Endothelial cell (in vitro differentiated cells): Measurements from ENCODE around the gene NELFE. TPM values are rescaled to one million over a fixed set of nuclear protein-coding genes. Genes with fewer than 3 reads are reported as not detected.

ENCODE experiments used
- DNase-seq: peaks from one replicate; pipeline ENCODE4 v3.0.0; 2021; ENCODE audit warnings: low spot score
- H3K27ac Mint-ChIP-seq: one replicate; pipeline ENCODE4 v1.8.0; 2021; ENCODE audit warnings: mixed read lengths, inconsistent platforms; ENCODE audit not compliant: unreplicated experiment
- H3K27me3 Mint-ChIP-seq: one replicate; pipeline ENCODE4 v1.8.0; 2021; ENCODE audit warnings: mild to moderate bottlenecking, moderate library complexity, mixed read lengths, inconsistent platforms; ENCODE audit not compliant: unreplicated experiment
- H3K36me3 Mint-ChIP-seq: one replicate; pipeline ENCODE4 v1.8.0; 2021; ENCODE audit warnings: mild to moderate bottlenecking, low read depth, mixed read lengths, inconsistent platforms; ENCODE audit not compliant: unreplicated experiment
- H3K4me1 Mint-ChIP-seq: one replicate; pipeline ENCODE4 v1.8.0; 2021; ENCODE audit warnings: mild to moderate bottlenecking, mixed read lengths, inconsistent platforms; ENCODE audit not compliant: unreplicated experiment
- H3K4me3 Mint-ChIP-seq: one replicate; pipeline ENCODE4 v1.8.0; 2021; ENCODE audit warnings: mild to moderate bottlenecking, mixed read lengths, inconsistent platforms; ENCODE audit not compliant: unreplicated experiment
- H3K9me3 Mint-ChIP-seq: one replicate; pipeline ENCODE4 v1.8.0; 2021; ENCODE audit warnings: mixed read lengths, inconsistent platforms; ENCODE audit not compliant: unreplicated experiment
- total RNA-seq: library from RNA; stranded (reverse); fragmentation: NEBNext Ultra II Directional; extraction: Animal tissue kit (Norgen Biotek cat#: 25700); gene quantifications from one replicate; pipeline ENCODE4 v1.2.1, GENCODE V29; 2021; ENCODE audit not compliant: unreplicated experiment
- TF ChIP-seq, protein P1 (sequence below): fragments of 200-600 bp; sonication (generic); IDR thresholded peaks from one replicate; pipeline ENCODE4 v1.5.0; 2021; ENCODE audit warnings: antibody characterized with exemption; ENCODE audit not compliant: unreplicated experiment

NELFE gene
- total RNA-seq, 1 donor from 2014 or later, result 47.8 TPM

DNA sequence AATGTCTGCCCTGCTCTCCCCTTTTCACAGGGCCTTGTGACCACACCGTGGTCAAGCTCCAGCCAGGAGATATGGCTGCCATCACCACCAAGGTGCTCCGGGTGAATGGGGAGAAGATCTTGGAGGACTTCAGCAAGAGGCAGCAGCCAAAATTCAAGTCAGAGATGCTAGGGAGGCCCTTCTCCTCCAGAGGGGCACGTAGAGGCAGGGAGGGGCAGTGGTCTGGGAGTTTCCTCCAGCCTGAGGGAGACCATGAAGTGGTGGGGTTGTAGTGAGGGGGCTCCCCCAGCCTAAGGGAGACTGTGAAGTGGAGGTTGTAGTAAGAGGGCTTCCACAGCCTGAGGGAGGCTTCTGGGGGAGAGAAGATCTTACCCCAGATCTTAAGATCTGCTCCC, 9.2 kb upstream of the NELFE start:
- peak overlapping the region; percentile 76 for H3K4me3 Mint-ChIP-seq

DNA sequence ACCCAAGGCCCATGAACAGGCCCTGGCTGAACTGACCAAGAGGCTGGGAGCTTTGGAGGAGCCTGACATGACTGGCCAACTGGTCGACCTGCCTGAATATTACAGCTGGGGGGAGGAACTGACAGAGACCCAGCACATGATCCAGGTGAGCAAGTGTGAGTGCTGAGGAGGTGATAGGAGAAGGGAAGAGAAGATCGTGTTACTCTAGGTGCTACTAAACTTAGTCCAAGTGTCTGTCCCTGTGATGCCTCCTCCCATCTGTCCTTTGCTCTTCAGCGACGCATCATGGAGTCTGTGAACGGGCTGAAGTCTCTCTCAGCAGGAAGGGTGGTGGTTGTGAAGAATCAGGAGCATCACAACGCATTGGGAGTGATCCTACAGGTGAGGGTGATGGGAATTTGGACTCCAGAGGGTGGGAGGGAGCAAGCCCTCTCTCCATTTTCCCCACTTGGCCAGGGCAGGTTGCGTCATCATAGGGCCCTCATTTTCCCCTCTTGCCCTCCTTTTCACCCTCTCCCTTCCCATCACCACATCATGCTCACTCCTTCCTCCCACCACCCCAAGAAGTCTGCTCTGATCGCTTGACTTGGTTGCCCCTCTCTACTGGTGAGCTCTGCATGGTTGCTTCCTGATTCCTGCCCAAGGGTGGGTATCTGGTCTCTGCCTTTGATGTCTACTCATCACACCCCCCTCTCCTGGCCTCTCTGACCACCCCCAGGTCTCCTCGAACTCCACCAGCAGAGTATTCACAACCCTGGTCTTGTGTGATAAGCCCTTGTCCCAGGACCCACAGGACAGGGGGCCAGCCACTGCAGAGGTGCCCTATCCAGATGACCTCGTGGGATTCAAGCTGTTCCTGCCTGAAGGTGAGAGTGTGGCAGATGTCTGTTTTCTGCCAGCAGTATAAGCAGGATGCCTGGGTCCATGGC, 8.5 kb upstream of the NELFE start:
- no peak overlapping the region for H3K27ac Mint-ChIP-seq
- H3K4me1 Mint-ChIP-seq, result no peaks in the 10 kb centered on the region
- H3K27me3 Mint-ChIP-seq, result peaks cover 9% of the 10 kb centered on the region
- peaks cover 35% of the 10 kb centered on the region for H3K36me3 Mint-ChIP-seq
- H3K4me3 Mint-ChIP-seq, result peak overlapping the region; percentile 76
- no peaks in the 10 kb centered on the region for H3K9me3 Mint-ChIP-seq
- TF ChIP-seq, protein P1, sequence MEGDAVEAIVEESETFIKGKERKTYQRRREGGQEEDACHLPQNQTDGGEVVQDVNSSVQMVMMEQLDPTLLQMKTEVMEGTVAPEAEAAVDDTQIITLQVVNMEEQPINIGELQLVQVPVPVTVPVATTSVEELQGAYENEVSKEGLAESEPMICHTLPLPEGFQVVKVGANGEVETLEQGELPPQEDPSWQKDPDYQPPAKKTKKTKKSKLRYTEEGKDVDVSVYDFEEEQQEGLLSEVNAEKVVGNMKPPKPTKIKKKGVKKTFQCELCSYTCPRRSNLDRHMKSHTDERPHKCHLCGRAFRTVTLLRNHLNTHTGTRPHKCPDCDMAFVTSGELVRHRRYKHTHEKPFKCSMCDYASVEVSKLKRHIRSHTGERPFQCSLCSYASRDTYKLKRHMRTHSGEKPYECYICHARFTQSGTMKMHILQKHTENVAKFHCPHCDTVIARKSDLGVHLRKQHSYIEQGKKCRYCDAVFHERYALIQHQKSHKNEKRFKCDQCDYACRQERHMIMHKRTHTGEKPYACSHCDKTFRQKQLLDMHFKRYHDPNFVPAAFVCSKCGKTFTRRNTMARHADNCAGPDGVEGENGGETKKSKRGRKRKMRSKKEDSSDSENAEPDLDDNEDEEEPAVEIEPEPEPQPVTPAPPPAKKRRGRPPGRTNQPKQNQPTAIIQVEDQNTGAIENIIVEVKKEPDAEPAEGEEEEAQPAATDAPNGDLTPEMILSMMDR, result no peak
- DNase-seq, result no peak

More for the DNA sequence above, 9.2 kb upstream of the NELFE start:
- DNase-seq, result no peak
- Mint-ChIP-seq H3K36me3 (peaks cover 32% of the 10 kb centered on the region), H3K9me3 (no peaks in the 10 kb centered on the region), H3K4me1 (peaks cover 4% of the 10 kb centered on the region), H3K27me3 (peaks cover 6% of the 10 kb centered on the region), H3K27ac (no peak overlapping the region)
- TF ChIP-seq, protein P1, result no peak

GRCh38 chr6:31966506-31966905, 7.7 kb upstream of the NELFE start:
- peaks cover 43% of the 10 kb centered on the region for H3K36me3 Mint-ChIP-seq

DNA sequence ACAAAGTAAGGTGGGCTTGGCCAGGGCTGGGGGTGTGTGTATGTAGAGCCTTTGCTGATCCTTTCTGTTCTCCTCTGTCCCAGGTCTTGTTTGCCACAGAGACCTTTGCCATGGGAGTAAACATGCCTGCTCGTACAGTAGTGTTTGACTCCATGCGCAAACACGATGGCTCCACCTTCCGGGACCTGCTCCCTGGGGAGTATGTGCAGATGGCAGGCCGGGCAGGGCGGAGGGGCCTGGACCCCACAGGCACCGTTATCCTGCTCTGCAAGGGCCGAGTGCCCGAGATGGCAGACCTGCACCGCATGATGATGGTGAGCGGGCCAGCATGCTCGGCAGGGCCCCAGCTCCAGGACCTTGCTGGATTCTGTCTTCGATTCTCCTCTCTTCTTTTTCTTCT, 6.9 kb upstream of the NELFE start:
- H3K36me3 Mint-ChIP-seq, result peaks cover 44% of the 10 kb centered on the region
- peaks cover 8% of the 10 kb centered on the region for H3K27me3 Mint-ChIP-seq
- TF ChIP-seq, protein P1, result no peak
- no peak for DNase-seq
- no peak overlapping the region for H3K4me3 Mint-ChIP-seq
- H3K4me1 Mint-ChIP-seq, result no peaks in the 10 kb centered on the region
- H3K27ac Mint-ChIP-seq, result no peak overlapping the region
- no peaks in the 10 kb centered on the region for H3K9me3 Mint-ChIP-seq

More at GRCh38 chr6:31966506-31966905, 7.7 kb upstream of the NELFE start:
- TF ChIP-seq, protein P1, result no peak
- no peak overlapping the region for H3K27ac Mint-ChIP-seq
- DNase-seq, result no peak
- H3K27me3 Mint-ChIP-seq, result peaks cover 6% of the 10 kb centered on the region
- H3K4me3 Mint-ChIP-seq, result no peak overlapping the region
- H3K9me3 Mint-ChIP-seq, result no peaks in the 10 kb centered on the region
- H3K4me1 Mint-ChIP-seq, result no peaks in the 10 kb centered on the region

- Mint-ChIP-seq H3K36me3 (peaks cover 33% of the 10 kb centered on the region), H3K27me3 (peaks cover 10% of the 10 kb centered on the region), H3K27ac (no peak overlapping the region), H3K4me1 (peaks cover 6% of the 10 kb centered on the region), H3K9me3 (no peaks in the 10 kb centered on the region), H3K4me3 (no peak overlapping the region)
- TF ChIP-seq, protein P1, result no peak
- DNase-seq, result no peak
These were observed 5.2 kb upstream of the NELFE start for GRCh38 chr6:31963921-31964320.
